Kidney (tissue), 14 donors: ENCODE results near the gene PSG5. TPM values are rescaled to one million over a fixed set of nuclear protein-coding genes. Genes with fewer than 3 reads are reported as not detected.
"Not testable (repeated sequence)": the region's sequence is repeated elsewhere in the genome, so short reads cannot be mapped to it uniquely, and the experiment has no call there.

Experiments used
- DNase-seq, 5 donors: peaks; one replicate each; pipeline ENCODE4 v3.0.0-alpha.2; 2013 to 2020
- FAIRE-seq: peaks from 2 replicates; lab custom pipeline; 2012; peaks lifted over from hg19 to GRCh38; lab: Jason Lieb, UNC
- H3K27ac ChIP-seq, 2 donors: one replicate each; pipeline ENCODE4 v1.7.0; 2013; ENCODE audit warnings: low read depth in 2 of 2, low read length in 2 of 2, inconsistent platforms in 1 of 2
- H3K27me3 ChIP-seq: one replicate; pipeline ENCODE4 v1.7.1; 2013; ENCODE audit warnings: low read length, inconsistent platforms; ENCODE audit not compliant: control insufficient read depth, insufficient read depth
- H3K36me3 ChIP-seq, 3 donors: one replicate each; pipeline versions ENCODE4 v1.7.0 to v1.7.1; 2013; ENCODE audit warnings: low read length in 3 of 3, control low read depth in 1 of 3, inconsistent platforms in 1 of 3; ENCODE audit not compliant: insufficient read depth in 3 of 3, control insufficient read depth in 2 of 3
- H3K4me1 ChIP-seq, 3 donors: one replicate each; pipeline versions ENCODE4 v1.7.0 to v1.7.1; 2013; ENCODE audit warnings: low read length in 3 of 3, inconsistent platforms in 1 of 3, low read depth in 1 of 3; ENCODE audit not compliant: control insufficient read depth in 2 of 3, insufficient read depth in 2 of 3
- H3K4me3 ChIP-seq, 3 donors: one replicate each; pipeline versions ENCODE4 v1.7.0 to v1.8.1; 2013; ENCODE audit warnings: low read length in 3 of 3, control low read depth in 1 of 3, inconsistent platforms in 1 of 3
- H3K9ac ChIP-seq, 3 donors: one replicate each; pipeline versions ENCODE4 v1.7.0 to v1.7.1; 2013; ENCODE audit warnings: low read length in 3 of 3, control low read depth in 1 of 3, inconsistent platforms in 1 of 3
- H3K9me3 ChIP-seq, 3 donors: one replicate each; pipeline versions ENCODE4 v1.7.0 to v1.7.1; 2013; ENCODE audit warnings: low read length in 3 of 3, control low read depth in 1 of 3, inconsistent platforms in 1 of 3; ENCODE audit not compliant: control insufficient read depth in 2 of 3, insufficient read depth in 1 of 3
- CTCF ChIP-seq: IDR thresholded peaks from 3 replicates; pipeline ENCODE4 v1.5.1; 2012; ENCODE audit warnings: mild to moderate bottlenecking, moderate library complexity, borderline replicate concordance; ENCODE audit not compliant: insufficient read depth; ENCODE audit errors: extremely low read depth
- intact Hi-C: fragments of 100-400 bp; cut with DNase I; formaldehyde crosslinking; loops from one replicate; pipeline ENCODE4 v1.11.1; 2022
- polyA plus RNA-seq: library from polyadenylated mRNA; stranded (reverse); fragments of 350-450 nt; fragmentation: Illumina TruSeq; extraction: RNeasy Lipid Tissue Mini Kit (QIAGEN cat#74804); gene quantifications from one replicate; pipeline ENCODE4 v1.2.3, GENCODE V29; 2014; ENCODE audit warnings: low read depth, low replicate concordance; ENCODE audit not compliant: insufficient read depth
- total RNA-seq: library from RNA; stranded (reverse); fragmentation: NEBNext Ultra II Directional; extraction: Animal tissue kit (Norgen Biotek cat#: 25700); gene quantifications from one replicate; pipeline ENCODE4 v1.2.1, GENCODE V29; 2021
- donor health status: control.
- donor health status: control.
- donor health status: control.
- donor health status: control.
- donor health status: control.
- donor health status: DM: yes; HTN: yes; CAD: no.
- donor health status: Normal renal cell carcinoma (clear cell type).

Gene PSG5
- total and polyA plus RNA-seq, 2 donors from 2014 or later, result not detected

- no peaks in the 10 kb centered on the region for H3K36me3 ChIP-seq
- FAIRE-seq (no peak), DNase-seq (no peak)
- no peaks in the 10 kb centered on the region for H3K9me3 ChIP-seq
- H3K9ac ChIP-seq, result no peak overlapping the region
- no peaks in the 10 kb centered on the region for H3K4me1 ChIP-seq
- H3K4me3 ChIP-seq, result no peak overlapping the region
- H3K27ac ChIP-seq, result no peak overlapping the region
- H3K27me3 ChIP-seq, result no peaks in the 10 kb centered on the region
- intact Hi-C loops, result no loop called here
- no peak for TF ChIP-seq CTCF
These were observed 59.6 kb downstream of the PSG5 start for GRCh38 chr19:43126720-43127119.

GRCh38 chr19:43124360-43124759, 62.0 kb downstream of the PSG5 start:
- no peak for DNase-seq
- no peak for TF ChIP-seq CTCF
- no peaks in the 10 kb centered on the region for H3K27me3 ChIP-seq
- H3K4me1 ChIP-seq, result no peaks in the 10 kb centered on the region
- H3K9me3 ChIP-seq, result no peaks in the 10 kb centered on the region
- H3K27ac ChIP-seq, result no peak overlapping the region
- intact Hi-C loops, result no loop called here
- no peak overlapping the region for H3K9ac ChIP-seq
- no peak for FAIRE-seq
- no peaks in the 10 kb centered on the region for H3K36me3 ChIP-seq
- H3K4me3 ChIP-seq, result no peak overlapping the region

GRCh38 chr19:43120433-43121026, 65.8 kb downstream of the PSG5 start:
- intact Hi-C loops, H3K9ac ChIP-seq, H3K36me3 ChIP-seq, H3K27me3 ChIP-seq, H3K9me3 ChIP-seq, FAIRE-seq, H3K4me3 ChIP-seq, DNase-seq, H3K4me1 ChIP-seq, H3K27ac ChIP-seq: not testable (repeated sequence)

- DNase-seq, intact Hi-C loops, H3K9me3 ChIP-seq, FAIRE-seq, H3K9ac ChIP-seq, H3K4me3 ChIP-seq, H3K36me3 ChIP-seq, H3K27ac ChIP-seq, H3K27me3 ChIP-seq, H3K4me1 ChIP-seq: not testable (repeated sequence)
These were observed 66.8 kb downstream of the PSG5 start for GRCh38 chr19:43119526-43119925.

Other genes starting within 250 kb of the PSG5 start
- gene PSG7, start 249.3 kb downstream of the PSG5 start, total RNA-seq, result not detected
- gene PSG7, start 249.3 kb downstream of the PSG5 start, polyA plus RNA-seq, result not detected
- gene PSG11, start 160.1 kb downstream of the PSG5 start, total RNA-seq, result not detected
- gene PSG11, start 160.1 kb downstream of the PSG5 start, polyA plus RNA-seq, result not detected
- not detected for gene PSG2, start 103.8 kb downstream of the PSG5 start, total RNA-seq
- gene PSG2, start 103.8 kb downstream of the PSG5 start, polyA plus RNA-seq, result not detected
- 0.35 TPM for gene PSG4, start 19.1 kb upstream of the PSG5 start, total RNA-seq
- not detected for gene PSG4, start 19.1 kb upstream of the PSG5 start, polyA plus RNA-seq
- not detected for gene PSG9, start 83.0 kb upstream of the PSG5 start, total RNA-seq
- gene PSG9, start 83.0 kb upstream of the PSG5 start, polyA plus RNA-seq, result not detected
- 0.66 TPM for gene CD177, start 167.2 kb upstream of the PSG5 start, total RNA-seq
- gene CD177, start 167.2 kb upstream of the PSG5 start, polyA plus RNA-seq, result 0.17 TPM
- gene TEX101, start 228.4 kb upstream of the PSG5 start, total RNA-seq, result not detected
- gene TEX101, start 228.4 kb upstream of the PSG5 start, polyA plus RNA-seq, result not detected